Esophagus squamous epithelium (tissue), 5 donors: ENCODE results near the gene ARL11. TPM values are rescaled to one million over a fixed set of nuclear protein-coding genes. Genes with fewer than 3 reads are reported as not detected.

Experiments used
- DNase-seq: peaks from one replicate; lab custom pipeline; 2025; lab: John Stamatoyannopoulos, UW
- H3K27ac ChIP-seq, 4 donors: fragments of 200-600 bp; sonication (generic); one replicate each; pipeline ENCODE4 v1.5.1; 2016 to 2019; ENCODE audit warnings: mild to moderate bottlenecking in 1 of 4
- H3K27me3 ChIP-seq, 4 donors: fragments of 200-600 bp; sonication (generic); 1 replicate in 3 of 4; 2 replicates in 1 of 4; pipeline versions ENCODE4 v1.5.1 to v1.6.0; 2017 to 2021; ENCODE audit warnings: antibody characterized with exemption in 1 of 4
- H3K36me3 ChIP-seq, 3 donors: fragments of 200-600 bp; sonication (generic); one replicate each; pipeline ENCODE4 v1.5.1; 2016 to 2019
- H3K4me1 ChIP-seq, 3 donors: fragments of 200-600 bp; sonication (generic); one replicate each; pipeline ENCODE4 v1.5.1; 2017 to 2019
- H3K4me3 ChIP-seq, 4 donors: fragments of 200-600 bp; sonication (generic); 1 replicate in 3 of 4; 2 replicates in 1 of 4; pipeline ENCODE4 v1.5.1; 2016 to 2019; ENCODE audit warnings: mild to moderate bottlenecking in 2 of 4, moderate library complexity in 1 of 4
- H3K9me3 ChIP-seq, 3 donors: fragments of 200-600 bp; sonication (generic); one replicate each; pipeline ENCODE4 v1.5.1; 2016 to 2019
- POLR2A ChIP-seq, 4 donors: fragments of 450-650 bp; IDR thresholded peaks; one replicate each; pipeline ENCODE4 v1.6.1; 2017; ENCODE audit warnings: antibody characterized with exemption in 4 of 4, mild to moderate bottlenecking in 4 of 4, moderate library complexity in 3 of 4
- WGBS, 2 donors: methylation state at CpG; one replicate each; pipeline ENCODE4 v1.1.5; 2018; 5-methylcytosine and 5-hydroxymethylcytosine counted together
- intact Hi-C: fragments of 100-400 bp; cut with DNase I; formaldehyde crosslinking; loops from one replicate; pipeline ENCODE4 v1.15.0; 2022
- total RNA-seq, 4 donors: library from RNA; depleted of rRNA; stranded (reverse); fragments of >200 nt; gene quantifications; one replicate each; pipeline ENCODE4 v1.1.0, GENCODE V29; 2016
- TF ChIP-seq, protein P1 (sequence below), 6 experiments: fragments of 450-650 bp in 4 of 6; fragments of 200-600 bp in 2 of 6; sonication (generic) in 2 of 6; IDR thresholded peaks; one replicate each; pipeline ENCODE4 v1.5.1; 2016 to 2019; ENCODE audit warnings: antibody characterized with exemption in 6 of 6, mild to moderate bottlenecking in 4 of 6, moderate library complexity in 4 of 6
- donor health status: DM: yes; HTN: yes; CAD: no.

Gene ARL11
- total RNA-seq, 4 donors from 2014 or later = 0.22 to 1.9 (median 0.95) TPM

DNA sequence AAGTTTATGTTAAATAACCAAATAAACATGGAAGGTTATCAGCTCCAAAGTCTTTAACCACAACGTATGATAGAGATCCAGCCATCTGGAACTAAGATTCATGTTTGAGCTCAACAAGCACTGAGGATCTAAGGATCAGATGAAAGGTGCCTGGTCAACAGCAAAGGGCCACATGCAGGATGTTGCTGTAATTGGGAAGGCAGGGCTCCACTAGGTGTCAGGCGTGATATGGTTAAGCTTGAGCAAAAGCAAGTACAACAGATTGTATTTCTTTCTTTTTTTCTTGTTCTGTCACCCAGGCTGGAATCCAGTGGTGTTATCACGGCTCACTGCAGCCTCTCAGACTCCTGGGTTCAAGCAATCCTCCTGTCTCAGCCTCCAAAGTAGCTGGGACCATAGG lies 50.9 kb downstream of the ARL11 start:
- H3K27ac ChIP-seq = no peak overlapping the region
- TF ChIP-seq POLR2A (IDR thresholded peaks at IDR 0.05) = no peak
- TF ChIP-seq, protein P1, sequence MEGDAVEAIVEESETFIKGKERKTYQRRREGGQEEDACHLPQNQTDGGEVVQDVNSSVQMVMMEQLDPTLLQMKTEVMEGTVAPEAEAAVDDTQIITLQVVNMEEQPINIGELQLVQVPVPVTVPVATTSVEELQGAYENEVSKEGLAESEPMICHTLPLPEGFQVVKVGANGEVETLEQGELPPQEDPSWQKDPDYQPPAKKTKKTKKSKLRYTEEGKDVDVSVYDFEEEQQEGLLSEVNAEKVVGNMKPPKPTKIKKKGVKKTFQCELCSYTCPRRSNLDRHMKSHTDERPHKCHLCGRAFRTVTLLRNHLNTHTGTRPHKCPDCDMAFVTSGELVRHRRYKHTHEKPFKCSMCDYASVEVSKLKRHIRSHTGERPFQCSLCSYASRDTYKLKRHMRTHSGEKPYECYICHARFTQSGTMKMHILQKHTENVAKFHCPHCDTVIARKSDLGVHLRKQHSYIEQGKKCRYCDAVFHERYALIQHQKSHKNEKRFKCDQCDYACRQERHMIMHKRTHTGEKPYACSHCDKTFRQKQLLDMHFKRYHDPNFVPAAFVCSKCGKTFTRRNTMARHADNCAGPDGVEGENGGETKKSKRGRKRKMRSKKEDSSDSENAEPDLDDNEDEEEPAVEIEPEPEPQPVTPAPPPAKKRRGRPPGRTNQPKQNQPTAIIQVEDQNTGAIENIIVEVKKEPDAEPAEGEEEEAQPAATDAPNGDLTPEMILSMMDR (IDR thresholded peaks at IDR 0.05) = peak in 2 of 6 experiments; percentile 7 to 8
- no peak overlapping the region for H3K4me3 ChIP-seq
- H3K36me3 ChIP-seq = peaks cover 0 to 41% (median 0%) of the 10 kb centered on the region in 3 donors
- no peak for DNase-seq
- intact Hi-C loops = no loop called here
- 52 to 78% methylated on average over 3 of the region's 3 CpGs for WGBS, 2 donors
- peaks cover 0 to 19% (median 0%) of the 10 kb centered on the region in 3 donors for H3K4me1 ChIP-seq
- no peaks in the 10 kb centered on the region for H3K27me3 ChIP-seq
- no peaks in the 10 kb centered on the region for H3K9me3 ChIP-seq

DNA sequence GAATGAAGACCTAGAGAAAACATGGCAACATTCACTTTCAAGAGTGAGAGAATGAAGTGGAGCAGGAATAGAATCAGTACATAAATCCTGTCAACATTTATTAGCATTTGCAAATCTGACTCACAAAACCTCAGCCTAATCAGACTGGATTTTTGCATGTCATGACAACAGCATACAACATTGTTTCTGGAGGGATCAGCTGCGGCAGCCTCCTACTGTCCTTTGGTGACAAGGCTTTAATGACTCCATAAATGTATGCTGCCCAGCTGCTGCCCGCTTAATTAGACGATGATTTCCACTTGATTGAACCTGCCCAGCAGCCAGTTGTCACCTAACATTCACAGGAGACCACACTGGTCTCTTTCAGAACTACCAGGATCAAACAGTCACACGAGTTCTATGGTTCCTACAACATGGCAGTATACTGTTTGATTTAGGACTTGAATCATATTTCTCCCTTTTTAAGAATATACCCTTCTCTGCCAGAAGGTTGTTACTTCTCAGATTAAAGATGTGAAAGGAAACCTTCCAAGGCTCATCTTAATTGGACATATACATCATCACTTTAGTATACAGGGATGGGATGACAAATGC lies 53.6 kb downstream of the ARL11 start:
- H3K27ac ChIP-seq = peak overlapping the region in 2 of 4 donors; percentile 45 to 53
- no peaks in the 10 kb centered on the region for H3K27me3 ChIP-seq
- DNase-seq = no peak
- no peak overlapping the region for H3K4me3 ChIP-seq
- no peaks in the 10 kb centered on the region for H3K9me3 ChIP-seq
- intact Hi-C loops = loop anchor here (10.0 kb wide), 1 partner anchor 103 kb away; no protein-coding TSS in a partner anchor
- peaks cover 0 to 46% (median 0%) of the 10 kb centered on the region in 3 donors for H3K36me3 ChIP-seq
- WGBS, 2 donors = 51 to 52% methylated on average over 4 of the region's 4 CpGs
- peaks cover 0 to 19% (median 0%) of the 10 kb centered on the region in 3 donors for H3K4me1 ChIP-seq
- no peak for TF ChIP-seq POLR2A (IDR thresholded peaks at IDR 0.05)
- TF ChIP-seq, protein P1 (IDR thresholded peaks at IDR 0.05) = no peak

Other genes with a start within 250 kb of the ARL11 start
- gene CAB39L, start 184.4 kb upstream of the ARL11 start, total RNA-seq = 10 to 100 TPM; 16.9 to 29.2 (median 21.2) TPM
- 1 to 10 TPM; 2.3 to 9.0 (median 4.8) TPM for gene SETDB2, start 184.2 kb upstream of the ARL11 start, total RNA-seq
- gene PHF11, start 132.6 kb upstream of the ARL11 start, total RNA-seq = 10 to 100 TPM; 12.9 to 31.3 (median 19.6) TPM
- 10 to 100 TPM in 1 of 4 donors, 1 to 10 TPM in 3; 2.0 to 15.1 (median 5.7) TPM for gene RCBTB1, start 42.9 kb upstream of the ARL11 start, total RNA-seq
- gene EBPL, start 63.0 kb downstream of the ARL11 start, total RNA-seq = 100 to 1,000 TPM; 117 to 146 (median 127) TPM
- 10 to 100 TPM; 19.7 to 35.0 (median 25.4) TPM for gene KPNA3, start 164.2 kb downstream of the ARL11 start, total RNA-seq